Ovary (tissue), 9 donors: ENCODE results near the gene DSCAM. TPM values are rescaled to one million over a fixed set of nuclear protein-coding genes. Genes with fewer than 3 reads are reported as not detected.
"Not testable (repeated sequence)": the region's sequence is repeated elsewhere in the genome, so short reads cannot be mapped to it uniquely, and the experiment has no call there.

Experiments
- DNase-seq, 5 donors: peaks; one replicate each; pipeline ENCODE4 v3.0.0-alpha.2; 2019 to 2020
- H3K27ac ChIP-seq, 2 donors: fragments of 200-600 bp; one replicate each; pipeline versions ENCODE4 v1.5.1 to v1.8.0; 2019 to 2022
- H3K27me3 ChIP-seq: fragments of 200-600 bp; one replicate; pipeline ENCODE4 v1.8.0; 2022
- H3K36me3 ChIP-seq: fragments of 200-600 bp; sonication (generic); one replicate; pipeline ENCODE4 v1.5.1; 2019
- H3K4me1 ChIP-seq: one replicate; pipeline ENCODE4 v1.8.1; 2013; ENCODE audit warnings: mild to moderate bottlenecking, moderate library complexity; ENCODE audit not compliant: insufficient read depth
- H3K4me3 ChIP-seq: fragments of 200-600 bp; sonication (generic); one replicate; pipeline ENCODE4 v1.5.1; 2017
- H3K9me3 ChIP-seq, 2 donors: fragments of 200-600 bp in 1 of 2; sonication (generic) in 1 of 2; one replicate each; pipeline versions ENCODE4 v1.5.1 to v1.8.1; 2013 to 2019; ENCODE audit warnings: mild to moderate bottlenecking in 1 of 2, moderate library complexity in 1 of 2
- EP300 ChIP-seq: sonication (generic); formaldehyde crosslinking; IDR thresholded peaks from one replicate; pipeline ENCODE4 v1.6.1; 2017; ENCODE audit warnings: antibody characterized with exemption
- POLR2A ChIP-seq: fragments of 450-650 bp; IDR thresholded peaks from one replicate; pipeline ENCODE4 v1.6.1; 2017; ENCODE audit warnings: antibody characterized with exemption, mild to moderate bottlenecking, moderate library complexity
- WGBS, 3 donors: extraction: QIAGEN DNeasy Blood & Tissue Kit in 1 of 3; methylation state at CpG; one replicate each; pipeline versions ENCODE4 v1.1.5 to v1.1.7; 2013 to 2017; 5-methylcytosine and 5-hydroxymethylcytosine counted together
- intact Hi-C, 4 donors: fragments of 100-400 bp; cut with DNase I; formaldehyde crosslinking; loops; one replicate each; pipeline versions ENCODE4 v1.11.0 to v1.15.1; 2022 to 2023
- polyA plus RNA-seq, 2 donors: library from polyadenylated mRNA; stranded (reverse); fragments of 200-250 nt in 1 of 2; fragments of 350-450 nt in 1 of 2; fragmentation: Illumina TruSeq in 1 of 2; extraction: RNeasy Lipid Tissue Mini Kit (QIAGEN cat#74804) in 1 of 2; gene quantifications; one replicate each; pipeline ENCODE4 v1.2.3, GENCODE V29; 2013 to 2014
- total RNA-seq, 7 donors: library from RNA; depleted of rRNA in 2 of 7; stranded (reverse); fragments of >200 nt in 2 of 7; fragmentation: NEBNext Ultra II Directional in 3 of 7; extraction: Animal tissue kit (Norgen Biotek cat#: 25700) in 3 of 7; gene quantifications; one replicate each; pipeline versions ENCODE4 v1.1.0 to v1.2.4, GENCODE V29; 2016 to 2023
- TF ChIP-seq, protein P1 (sequence below), 3 donors: fragments of 450-650 bp in 2 of 3; fragments of 200-600 bp in 1 of 3; IDR thresholded peaks; one replicate each; pipeline versions ENCODE4 v1.5.1 to v1.8.0; 2016 to 2022; ENCODE audit warnings: antibody characterized with exemption in 3 of 3, mild to moderate bottlenecking in 1 of 3
- donor health status: DM: no; HTN: no; CAD: no; lungs with moderate emphysema.
- donor health status: DM: no; HTN: no; CAD: no.
- donor health status: Bipolar disorder and iron deficiency.
- donor health status: DM: yes; HTN: yes; CAD: no.
- donor health status: DM: no; HTN: no; CAD: no.
- donor health status: DM: yes; HTN: yes; CAD: no.

The DSCAM gene
- total and polyA plus RNA-seq, 9 donors: under 0.01 to 0.12 (median 0.04) TPM; not detected in 5

GRCh38 chr21:40187244-40187643 lies 659.7 kb downstream of the DSCAM start:
- no peak for DNase-seq
- no peaks in the 10 kb centered on the region for H3K4me1 ChIP-seq

GRCh38 chr21:40186045-40186444 lies 660.9 kb downstream of the DSCAM start:
- DNase-seq: no peak
- 5 to 9% (median 5%) methylated on average over 6 of the region's 6 CpGs for WGBS, 3 donors
- intact Hi-C loops: no loop called here

More at GRCh38 chr21:40187244-40187643, 659.7 kb downstream of the DSCAM start:
- no peaks in the 10 kb centered on the region for H3K9me3 ChIP-seq
- intact Hi-C loops: no loop called here
- TF ChIP-seq EP300 (no peak), POLR2A (no peak)
- TF ChIP-seq, protein P1, sequence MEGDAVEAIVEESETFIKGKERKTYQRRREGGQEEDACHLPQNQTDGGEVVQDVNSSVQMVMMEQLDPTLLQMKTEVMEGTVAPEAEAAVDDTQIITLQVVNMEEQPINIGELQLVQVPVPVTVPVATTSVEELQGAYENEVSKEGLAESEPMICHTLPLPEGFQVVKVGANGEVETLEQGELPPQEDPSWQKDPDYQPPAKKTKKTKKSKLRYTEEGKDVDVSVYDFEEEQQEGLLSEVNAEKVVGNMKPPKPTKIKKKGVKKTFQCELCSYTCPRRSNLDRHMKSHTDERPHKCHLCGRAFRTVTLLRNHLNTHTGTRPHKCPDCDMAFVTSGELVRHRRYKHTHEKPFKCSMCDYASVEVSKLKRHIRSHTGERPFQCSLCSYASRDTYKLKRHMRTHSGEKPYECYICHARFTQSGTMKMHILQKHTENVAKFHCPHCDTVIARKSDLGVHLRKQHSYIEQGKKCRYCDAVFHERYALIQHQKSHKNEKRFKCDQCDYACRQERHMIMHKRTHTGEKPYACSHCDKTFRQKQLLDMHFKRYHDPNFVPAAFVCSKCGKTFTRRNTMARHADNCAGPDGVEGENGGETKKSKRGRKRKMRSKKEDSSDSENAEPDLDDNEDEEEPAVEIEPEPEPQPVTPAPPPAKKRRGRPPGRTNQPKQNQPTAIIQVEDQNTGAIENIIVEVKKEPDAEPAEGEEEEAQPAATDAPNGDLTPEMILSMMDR (IDR thresholded peaks at IDR 0.05): no peak
- no peaks in the 10 kb centered on the region for H3K36me3 ChIP-seq
- H3K27ac ChIP-seq: no peak overlapping the region
- H3K4me3 ChIP-seq: no peak overlapping the region
- H3K27me3 ChIP-seq: no peaks in the 10 kb centered on the region
- WGBS, 3 donors: 36 to 53% (median 45%) methylated on average over 6 of the region's 6 CpGs

DNA sequence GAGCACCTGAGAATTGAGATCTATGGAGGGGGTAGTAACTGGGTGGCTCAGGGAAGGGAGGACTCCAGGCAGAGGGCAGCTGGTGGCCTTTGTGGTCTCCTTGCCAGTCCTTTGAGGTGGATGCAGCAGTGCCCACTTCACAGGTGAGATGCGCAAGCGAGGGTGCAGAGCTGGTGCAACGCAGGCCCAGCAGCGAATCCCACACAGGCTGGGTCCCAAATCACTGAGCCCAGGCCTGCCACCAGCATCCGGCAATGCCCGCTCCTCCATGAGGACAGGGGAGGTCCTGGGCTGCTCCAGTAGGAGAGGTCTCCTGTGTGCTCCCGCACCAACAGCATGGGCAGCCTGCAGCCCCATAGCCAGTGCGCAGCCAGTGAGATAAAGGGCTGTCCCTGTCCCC lies 661.8 kb downstream of the DSCAM start:
- H3K27ac ChIP-seq: no peak overlapping the region
- intact Hi-C loops: no loop called here
- H3K4me1 ChIP-seq: no peaks in the 10 kb centered on the region
- no peaks in the 10 kb centered on the region for H3K27me3 ChIP-seq
- H3K4me3 ChIP-seq: no peak overlapping the region
- H3K36me3 ChIP-seq: no peaks in the 10 kb centered on the region
- TF ChIP-seq EP300 (no peak), POLR2A (no peak)
- TF ChIP-seq, protein P1 (IDR thresholded peaks at IDR 0.05): no peak
- 89 to 96% (median 90%) methylated on average over 6 to 8 of the region's 8 CpGs for WGBS, 3 donors
- no peak for DNase-seq
- H3K9me3 ChIP-seq: no peaks in the 10 kb centered on the region

More at GRCh38 chr21:40186045-40186444, 660.9 kb downstream of the DSCAM start:
- Histone ChIP-seq H3K27ac (no peak overlapping the region), H3K9me3 (no peaks in the 10 kb centered on the region), H3K36me3 (no peaks in the 10 kb centered on the region), H3K4me3 (no peak overlapping the region), H3K4me1 (no peaks in the 10 kb centered on the region), H3K27me3 (no peaks in the 10 kb centered on the region)
- TF ChIP-seq, protein P1 (IDR thresholded peaks at IDR 0.05): no peak
- no peak for TF ChIP-seq EP300

- peak in 1 of 5 donors; percentile 46 for DNase-seq
- H3K9me3 ChIP-seq: not testable (repeated sequence)
Measured at GRCh38 chr21:40182491-40182890, 664.5 kb downstream of the DSCAM start.

DNA sequence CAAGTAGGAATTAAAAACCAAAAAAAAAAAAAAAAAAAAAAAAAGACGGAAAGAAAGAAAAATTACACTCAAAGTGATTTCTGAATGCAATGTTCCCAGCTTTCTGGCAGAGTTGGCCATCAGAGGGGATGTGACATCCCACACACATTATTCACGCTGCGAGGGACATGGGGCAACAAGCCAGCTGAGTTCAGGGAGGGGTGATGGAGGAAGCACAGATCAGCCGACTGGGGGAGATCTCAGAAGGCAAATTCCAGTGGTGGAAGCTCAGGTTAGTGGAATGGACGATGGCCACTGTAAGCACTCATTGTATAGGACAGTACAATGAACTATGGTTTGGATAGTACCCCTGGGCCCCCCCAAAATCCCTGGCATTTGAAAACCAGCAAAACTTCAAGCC lies 667.8 kb downstream of the DSCAM start:
- no peaks in the 10 kb centered on the region for H3K36me3 ChIP-seq
- H3K9me3 ChIP-seq: no peaks in the 10 kb centered on the region
- no peak for DNase-seq
- H3K4me3 ChIP-seq: no peak overlapping the region
- H3K4me1 ChIP-seq: no peaks in the 10 kb centered on the region
- no peak overlapping the region for H3K27ac ChIP-seq
- intact Hi-C loops: no loop called here
- TF ChIP-seq, protein P1 (IDR thresholded peaks at IDR 0.05): no peak
- TF ChIP-seq EP300: no peak
- no peak for TF ChIP-seq POLR2A
- H3K27me3 ChIP-seq: no peaks in the 10 kb centered on the region
- WGBS, 3 donors: 2 to 11% (median 5%) methylated on average over 5 of the region's 5 CpGs

More at GRCh38 chr21:40182491-40182890, 664.5 kb downstream of the DSCAM start:
- H3K36me3 ChIP-seq, H3K4me3 ChIP-seq, H3K27ac ChIP-seq, intact Hi-C loops, H3K27me3 ChIP-seq, H3K4me1 ChIP-seq: not testable (repeated sequence)
- WGBS, 3 donors: 84 to 98% (median 88%) methylated on average over 8 to 19 of the region's 19 CpGs
